Right atrium auricular region (tissue), 2 donors: ENCODE measurements around the gene ATP2C2. TPM values are rescaled to one million over a fixed set of nuclear protein-coding genes. Genes with fewer than 3 reads are reported as not detected.

ENCODE experiments used
- DNase-seq: peaks from one replicate; pipeline ENCODE4 v3.0.0-alpha.2; 2019; ENCODE audit warnings: low spot score
- H3K27ac ChIP-seq, 2 donors: fragments of 200-600 bp; sonication (generic); 1 replicate in 1 of 2; 2 replicates in 1 of 2; pipeline ENCODE4 v1.5.1; 2016 to 2019
- H3K27me3 ChIP-seq, 2 donors: fragments of 200-600 bp; sonication (generic); one replicate each; pipeline versions ENCODE4 v1.5.1 to v1.6.0; 2017 to 2019
- H3K36me3 ChIP-seq: fragments of 200-600 bp; sonication (generic); one replicate; pipeline ENCODE4 v1.5.1; 2016
- H3K4me1 ChIP-seq, 2 donors: fragments of 200-600 bp; sonication (generic); one replicate each; pipeline versions ENCODE4 v1.5.1 to v1.6.0; 2017 to 2019
- H3K4me3 ChIP-seq, 2 donors: fragments of 200-600 bp; sonication (generic); 1 replicate in 1 of 2; 2 replicates in 1 of 2; pipeline ENCODE4 v1.5.1; 2017 to 2019; ENCODE audit warnings: mild to moderate bottlenecking in 1 of 2, moderate library complexity in 1 of 2
- H3K9me3 ChIP-seq, 2 donors: fragments of 200-600 bp; sonication (generic); one replicate each; pipeline ENCODE4 v1.5.1; 2019
- total RNA-seq, 2 donors: library from RNA; depleted of rRNA; stranded (reverse); fragments of >200 nt; gene quantifications; one replicate each; pipeline ENCODE4 v1.1.0, GENCODE V29; 2016
- TF ChIP-seq, protein P1 (sequence below), 2 donors: fragments of 200-600 bp; sonication (generic); IDR thresholded peaks; one replicate each; pipeline ENCODE4 v1.5.1; 2019; ENCODE audit warnings: antibody characterized with exemption in 2 of 2

ATP2C2 gene
- total RNA-seq, 2 donors from 2014 or later: not detected

DNA sequence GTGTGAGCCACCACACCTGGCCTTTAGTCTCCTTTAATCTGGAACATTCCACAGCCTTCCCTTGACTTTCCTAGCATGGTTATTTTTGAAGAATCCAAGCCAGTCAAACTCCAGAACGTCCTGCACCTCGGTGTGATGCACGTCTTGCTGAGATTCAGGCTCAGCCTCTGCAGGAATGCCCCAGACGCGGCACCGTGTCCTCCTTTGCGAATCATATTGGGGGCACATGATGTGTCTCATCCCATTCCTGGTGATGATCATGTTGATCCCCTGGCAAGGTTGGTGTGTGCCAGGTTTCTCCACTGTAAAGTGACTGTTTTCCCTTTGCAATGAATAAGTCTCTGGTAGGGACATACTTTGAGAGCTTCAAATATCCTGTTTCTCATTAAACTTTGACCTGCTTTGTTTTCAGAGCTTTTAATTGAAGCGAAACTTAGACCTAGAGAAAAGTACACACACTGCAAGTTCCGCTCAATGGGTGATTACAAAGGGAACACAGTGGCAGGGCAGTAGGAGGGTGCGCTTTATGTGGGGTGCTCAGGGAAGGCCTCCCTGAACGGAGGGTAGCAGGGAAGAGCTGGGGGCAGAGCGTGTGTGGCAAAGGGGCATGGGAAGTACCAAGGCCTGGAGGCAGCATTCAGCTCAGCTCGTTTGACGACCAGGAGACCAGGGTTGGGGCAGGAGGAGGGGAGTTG, 9.6 kb upstream of the ATP2C2 start:
- H3K36me3 ChIP-seq: no peaks in the 10 kb centered on the region
- no peak for DNase-seq
- H3K27ac ChIP-seq: no peak overlapping the region
- TF ChIP-seq, protein P1, sequence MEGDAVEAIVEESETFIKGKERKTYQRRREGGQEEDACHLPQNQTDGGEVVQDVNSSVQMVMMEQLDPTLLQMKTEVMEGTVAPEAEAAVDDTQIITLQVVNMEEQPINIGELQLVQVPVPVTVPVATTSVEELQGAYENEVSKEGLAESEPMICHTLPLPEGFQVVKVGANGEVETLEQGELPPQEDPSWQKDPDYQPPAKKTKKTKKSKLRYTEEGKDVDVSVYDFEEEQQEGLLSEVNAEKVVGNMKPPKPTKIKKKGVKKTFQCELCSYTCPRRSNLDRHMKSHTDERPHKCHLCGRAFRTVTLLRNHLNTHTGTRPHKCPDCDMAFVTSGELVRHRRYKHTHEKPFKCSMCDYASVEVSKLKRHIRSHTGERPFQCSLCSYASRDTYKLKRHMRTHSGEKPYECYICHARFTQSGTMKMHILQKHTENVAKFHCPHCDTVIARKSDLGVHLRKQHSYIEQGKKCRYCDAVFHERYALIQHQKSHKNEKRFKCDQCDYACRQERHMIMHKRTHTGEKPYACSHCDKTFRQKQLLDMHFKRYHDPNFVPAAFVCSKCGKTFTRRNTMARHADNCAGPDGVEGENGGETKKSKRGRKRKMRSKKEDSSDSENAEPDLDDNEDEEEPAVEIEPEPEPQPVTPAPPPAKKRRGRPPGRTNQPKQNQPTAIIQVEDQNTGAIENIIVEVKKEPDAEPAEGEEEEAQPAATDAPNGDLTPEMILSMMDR (IDR thresholded peaks at IDR 0.05): no peak
- H3K4me1 ChIP-seq: no peaks in the 10 kb centered on the region
- H3K9me3 ChIP-seq: no peaks in the 10 kb centered on the region
- H3K4me3 ChIP-seq: no peak overlapping the region
- H3K27me3 ChIP-seq: no peaks in the 10 kb centered on the region

DNA sequence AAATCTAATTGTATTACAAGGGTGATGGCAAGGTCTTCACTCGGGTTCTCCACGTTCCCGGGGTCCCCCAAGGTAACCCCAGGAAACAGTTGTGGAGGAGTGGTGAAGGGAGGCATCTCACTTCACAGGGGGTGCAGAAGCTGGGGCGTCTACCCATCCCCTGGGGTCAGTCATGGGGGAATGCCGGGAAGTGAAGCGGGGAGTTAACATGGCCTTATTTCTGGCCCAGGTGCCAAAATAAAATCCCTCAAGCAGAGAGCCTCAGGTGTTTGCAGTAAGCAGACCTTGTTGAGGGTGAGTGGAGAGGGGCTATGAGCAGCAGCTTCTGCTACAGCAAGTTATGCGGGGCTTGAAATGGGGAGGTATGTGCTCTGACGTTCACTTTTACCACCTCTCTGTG, 9.0 kb upstream of the ATP2C2 start:
- no peaks in the 10 kb centered on the region for H3K36me3 ChIP-seq

DNA sequence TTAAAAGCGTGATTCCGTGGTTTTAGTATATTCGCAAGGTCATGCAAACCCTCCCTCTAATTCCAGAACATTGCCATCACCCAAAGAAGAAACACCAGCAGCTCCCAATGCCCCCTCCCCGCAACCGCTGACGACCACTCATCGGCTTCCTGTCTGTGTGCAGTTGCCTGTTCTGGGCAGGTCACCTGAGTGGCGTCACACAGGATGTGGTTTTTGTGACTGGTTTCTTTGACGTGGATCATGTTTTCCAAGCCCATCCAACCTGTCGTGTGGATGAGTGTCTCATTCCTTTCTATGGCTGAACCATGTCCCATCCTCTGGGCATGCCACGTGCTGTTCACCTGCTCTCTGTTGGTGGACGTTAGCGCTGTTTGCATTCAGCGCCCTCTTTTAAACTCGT, 8.2 kb upstream of the ATP2C2 start:
- no peak overlapping the region for H3K4me3 ChIP-seq
- no peak overlapping the region for H3K27ac ChIP-seq
- DNase-seq: no peak
- no peaks in the 10 kb centered on the region for H3K4me1 ChIP-seq
- no peaks in the 10 kb centered on the region for H3K9me3 ChIP-seq
- no peaks in the 10 kb centered on the region for H3K36me3 ChIP-seq
- no peaks in the 10 kb centered on the region for H3K27me3 ChIP-seq
- TF ChIP-seq, protein P1 (IDR thresholded peaks at IDR 0.05): no peak

More for the DNA sequence above, 9.0 kb upstream of the ATP2C2 start:
- Histone ChIP-seq H3K27me3 (no peaks in the 10 kb centered on the region), H3K9me3 (no peaks in the 10 kb centered on the region), H3K4me1 (no peaks in the 10 kb centered on the region), H3K4me3 (no peak overlapping the region), H3K27ac (no peak overlapping the region)
- TF ChIP-seq, protein P1 (IDR thresholded peaks at IDR 0.05): no peak
- DNase-seq: no peak

DNA sequence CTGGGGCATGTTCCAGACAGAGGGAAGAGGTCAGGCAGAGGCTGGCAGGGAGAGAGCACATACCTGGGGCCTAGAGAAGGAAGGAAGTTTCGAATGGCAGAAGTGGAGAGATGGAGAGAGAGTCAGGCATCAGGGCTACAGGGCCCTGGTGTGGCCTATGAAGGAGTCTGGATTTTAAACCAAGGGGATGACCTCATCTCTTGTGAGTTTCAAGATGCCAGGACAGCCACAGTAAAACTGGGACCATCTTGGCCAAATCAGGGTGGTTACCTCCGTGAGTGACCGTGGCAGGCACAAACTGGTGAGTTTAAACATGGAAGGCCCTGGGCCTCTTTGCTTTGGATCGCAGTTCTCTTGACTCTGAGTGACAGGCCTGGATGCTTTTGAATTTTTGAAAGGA, 7.6 kb upstream of the ATP2C2 start:
- H3K27ac ChIP-seq: no peak overlapping the region
- H3K36me3 ChIP-seq: no peaks in the 10 kb centered on the region
- no peaks in the 10 kb centered on the region for H3K4me1 ChIP-seq
- H3K27me3 ChIP-seq: no peaks in the 10 kb centered on the region
- no peak overlapping the region for H3K4me3 ChIP-seq
- TF ChIP-seq, protein P1 (IDR thresholded peaks at IDR 0.05): no peak
- DNase-seq: no peak
- no peaks in the 10 kb centered on the region for H3K9me3 ChIP-seq

DNA sequence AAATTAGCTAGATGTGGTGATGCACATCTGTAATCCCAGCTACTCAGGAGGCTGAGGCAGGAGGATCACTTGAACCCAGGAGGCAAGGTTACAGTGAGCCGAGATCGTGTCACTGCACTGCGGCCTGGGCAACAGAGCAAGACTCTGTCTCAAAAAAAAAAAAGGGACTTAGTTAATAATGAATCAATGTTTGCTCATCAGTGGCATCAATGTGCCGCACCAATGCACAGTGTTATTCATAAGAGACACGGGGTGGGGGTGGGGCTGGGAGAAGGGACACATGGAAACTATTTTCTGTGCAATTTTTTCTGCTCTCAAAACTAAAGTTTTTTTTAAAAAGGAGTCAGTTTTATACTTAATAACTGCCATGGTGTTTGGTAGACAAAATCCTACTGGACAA, 6.8 kb upstream of the ATP2C2 start:
- no peaks in the 10 kb centered on the region for H3K4me1 ChIP-seq
- H3K27me3 ChIP-seq: no peaks in the 10 kb centered on the region
- no peak overlapping the region for H3K4me3 ChIP-seq
- no peaks in the 10 kb centered on the region for H3K36me3 ChIP-seq
- TF ChIP-seq, protein P1 (IDR thresholded peaks at IDR 0.05): no peak
- H3K27ac ChIP-seq: no peak overlapping the region
- no peaks in the 10 kb centered on the region for H3K9me3 ChIP-seq
- no peak for DNase-seq

DNA sequence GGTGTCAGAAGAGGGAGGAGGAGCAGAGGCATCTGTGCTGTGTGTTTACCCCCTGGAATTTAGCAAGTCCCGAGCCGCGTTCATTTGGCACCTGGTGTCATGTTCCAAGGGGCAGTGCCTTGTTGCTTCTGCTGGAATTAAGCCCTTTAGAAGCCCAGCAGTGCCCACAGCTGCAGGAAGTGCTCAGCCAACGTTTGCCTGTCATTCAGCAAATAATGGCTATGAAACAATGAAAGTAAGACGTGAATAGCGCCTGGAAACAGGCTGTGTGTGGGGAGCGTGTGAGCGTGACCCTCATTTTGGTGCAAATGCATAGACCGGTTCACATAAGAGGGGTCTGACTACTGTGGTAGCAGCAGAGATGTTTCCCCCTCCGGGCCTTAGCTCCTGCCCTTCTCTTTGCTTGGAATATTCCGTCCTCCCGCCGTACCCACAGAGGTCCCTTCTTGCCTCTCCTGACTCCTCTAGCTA, 5.8 kb upstream of the ATP2C2 start:
- TF ChIP-seq, protein P1 (IDR thresholded peaks at IDR 0.05): no peak
- Histone ChIP-seq H3K27me3 (peaks cover 0 to 1% of the 10 kb centered on the region in 2 donors), H3K4me1 (no peaks in the 10 kb centered on the region), H3K27ac (no peak overlapping the region), H3K36me3 (no peaks in the 10 kb centered on the region), H3K9me3 (no peaks in the 10 kb centered on the region), H3K4me3 (no peak overlapping the region)
- no peak for DNase-seq
